NCI-H146 (cell line): ENCODE measurements around the gene ACAA1.
A peak's percentile ranks its signal among the peaks of the same experiment; 100 is the strongest.
"Not testable (repeated sequence)": the region's sequence is repeated elsewhere in the genome, so short reads cannot be mapped to it uniquely, and the experiment has no call there.

Experiments used
- DNase-seq: peaks from one replicate; lab custom pipeline; 2025; lab: John Stamatoyannopoulos, UW

ACAA1 gene, protein sequence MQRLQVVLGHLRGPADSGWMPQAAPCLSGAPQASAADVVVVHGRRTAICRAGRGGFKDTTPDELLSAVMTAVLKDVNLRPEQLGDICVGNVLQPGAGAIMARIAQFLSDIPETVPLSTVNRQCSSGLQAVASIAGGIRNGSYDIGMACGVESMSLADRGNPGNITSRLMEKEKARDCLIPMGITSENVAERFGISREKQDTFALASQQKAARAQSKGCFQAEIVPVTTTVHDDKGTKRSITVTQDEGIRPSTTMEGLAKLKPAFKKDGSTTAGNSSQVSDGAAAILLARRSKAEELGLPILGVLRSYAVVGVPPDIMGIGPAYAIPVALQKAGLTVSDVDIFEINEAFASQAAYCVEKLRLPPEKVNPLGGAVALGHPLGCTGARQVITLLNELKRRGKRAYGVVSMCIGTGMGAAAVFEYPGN

DNA sequence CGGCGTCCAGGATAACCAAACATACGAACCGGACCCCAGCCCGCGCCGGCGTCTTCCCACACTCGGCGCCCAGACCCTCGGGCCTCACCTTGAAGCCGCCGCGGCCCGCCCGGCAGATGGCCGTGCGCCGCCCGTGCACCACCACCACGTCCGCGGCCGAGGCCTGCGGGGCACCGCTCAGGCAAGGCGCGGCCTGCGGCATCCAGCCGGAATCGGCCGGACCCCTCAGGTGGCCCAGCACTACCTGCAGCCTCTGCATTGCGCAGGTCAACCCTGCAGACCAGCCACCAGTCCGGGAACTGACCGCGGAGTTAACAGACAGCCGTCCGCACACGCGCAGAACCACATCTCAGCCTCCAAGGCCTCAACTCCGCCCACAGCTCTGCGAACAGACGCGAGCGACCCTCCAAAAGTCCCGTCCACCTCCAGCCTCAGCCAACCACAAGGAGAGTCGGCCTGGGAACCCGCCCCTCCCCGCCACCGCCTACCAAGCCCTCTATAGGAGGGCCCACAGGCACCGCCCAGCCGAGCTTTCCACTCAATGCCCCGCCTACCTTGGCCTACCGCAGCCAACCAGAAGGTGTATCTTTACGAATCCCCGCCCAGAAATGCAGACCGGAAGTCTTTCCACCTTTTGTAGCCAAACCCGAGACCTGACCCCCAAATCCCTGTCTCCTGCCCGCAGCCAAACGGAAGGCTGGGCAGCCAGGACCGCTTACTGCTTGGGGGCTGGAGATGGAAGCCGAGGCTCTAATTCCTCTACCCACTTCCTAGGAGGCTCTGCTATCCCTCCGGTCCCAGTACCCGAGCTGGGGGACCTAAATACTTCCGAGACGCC, at the start of gene ACAA1:
TSS of gene ACAA1 (minus strand) at position 351 of the 838 bp plus-strand sequence. CDS start at position 259, 92 bp downstream.
- DNase-seq = peak; percentile 98

DNA sequence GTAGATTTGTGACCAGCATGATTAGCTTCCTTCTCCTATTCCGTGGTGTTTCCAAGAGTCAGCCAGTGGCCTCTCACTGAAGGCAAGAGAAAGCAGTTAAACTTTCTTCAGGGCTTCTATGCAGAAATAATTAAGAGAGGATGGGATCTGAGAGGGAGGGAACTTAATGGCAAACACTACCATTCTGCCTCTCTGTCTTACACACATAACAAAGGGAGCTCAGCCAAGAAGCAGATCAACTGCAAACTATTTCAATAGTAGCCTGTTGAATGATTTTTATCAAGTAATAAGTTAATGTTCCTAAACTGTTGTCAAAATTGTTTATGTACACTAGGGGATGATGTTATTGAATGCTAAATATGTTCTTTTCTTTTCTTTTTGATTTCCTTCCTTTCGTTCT, 40.3 kb upstream of the ACAA1 start:
- DNase-seq = no peak

DNA sequence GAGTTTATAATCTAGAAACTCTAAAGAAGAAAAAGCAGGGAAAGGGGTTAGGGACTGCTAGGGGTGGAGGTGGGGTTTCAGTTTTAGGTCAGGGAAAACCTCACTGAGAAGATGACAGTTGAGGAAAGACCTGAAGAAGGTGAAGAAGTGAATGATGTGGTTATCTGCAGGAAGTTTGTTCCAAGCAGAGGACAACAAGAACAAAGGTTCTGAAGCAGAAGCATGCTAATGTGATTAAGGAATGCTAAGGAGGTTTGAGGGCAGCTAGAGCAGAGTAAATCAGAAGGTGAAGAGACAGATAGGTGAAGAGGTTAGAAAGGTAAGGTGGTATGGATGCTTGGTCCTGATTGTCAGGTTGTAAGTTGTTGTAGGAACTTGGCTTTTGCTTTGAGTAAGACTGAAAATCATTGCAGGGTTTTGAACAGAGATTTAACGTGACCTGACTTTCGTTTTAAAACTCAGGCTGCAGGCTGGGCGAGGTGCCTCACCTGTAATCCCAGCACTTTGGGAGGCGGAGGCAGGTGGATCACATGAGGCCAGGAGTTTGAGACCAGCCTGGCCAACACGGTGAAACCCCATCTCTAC, 37.0 kb upstream of the ACAA1 start:
- DNase-seq = no peak

DNA sequence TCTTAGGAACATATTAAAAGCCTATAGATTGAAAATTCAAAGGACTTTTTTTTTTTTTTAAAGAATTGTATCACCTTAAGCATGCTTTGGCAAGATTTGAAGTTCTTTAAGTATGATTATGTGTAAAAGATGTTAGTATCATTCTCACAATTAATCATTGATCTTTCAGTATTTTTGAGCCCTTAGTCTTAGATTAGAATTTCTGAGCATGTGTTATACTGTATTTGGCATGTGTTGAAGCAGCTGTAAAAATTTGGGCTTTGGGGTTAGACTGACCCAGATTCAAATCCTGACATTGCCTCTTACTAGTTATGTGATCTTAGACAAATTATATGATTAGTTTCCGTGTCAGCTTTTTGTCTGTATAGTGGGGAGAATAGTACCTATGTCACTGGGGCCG, 34.7 kb upstream of the ACAA1 start:
- no peak for DNase-seq

DNA sequence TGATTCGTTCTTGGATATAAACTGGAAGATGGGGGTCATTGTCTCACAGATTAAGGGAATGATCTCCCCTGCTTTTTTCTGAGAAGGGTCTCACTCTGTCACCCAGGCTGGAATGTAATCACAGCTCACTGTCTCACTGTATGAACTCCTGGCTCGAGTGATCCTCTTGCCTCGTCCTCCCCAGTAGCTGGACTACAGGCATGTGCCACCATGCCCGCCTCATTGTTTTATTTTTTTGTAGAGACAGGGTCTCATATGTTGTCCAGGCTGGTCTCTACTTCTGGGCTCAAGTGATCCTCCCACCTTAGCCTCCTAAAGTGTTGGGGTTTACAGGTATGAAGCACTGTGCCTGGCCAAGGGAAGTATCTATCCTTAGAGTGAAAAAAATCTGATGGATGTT, 33.8 kb upstream of the ACAA1 start:
- no peak for DNase-seq

DNA sequence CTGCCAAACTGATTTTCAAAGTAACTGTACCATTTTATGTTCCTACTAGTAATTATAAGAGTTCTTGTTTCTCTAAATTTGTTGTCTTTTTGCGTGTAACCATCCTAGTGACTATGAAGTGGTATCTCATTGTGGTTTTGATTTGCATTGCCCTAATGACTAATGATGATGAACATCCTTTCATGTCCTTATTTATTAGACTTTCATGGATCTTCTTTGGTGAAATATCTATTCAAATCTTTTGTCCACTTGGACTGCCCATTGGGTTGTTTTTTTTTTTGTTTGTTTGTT, 32.0 kb upstream of the ACAA1 start:
- DNase-seq = no peak

DNA sequence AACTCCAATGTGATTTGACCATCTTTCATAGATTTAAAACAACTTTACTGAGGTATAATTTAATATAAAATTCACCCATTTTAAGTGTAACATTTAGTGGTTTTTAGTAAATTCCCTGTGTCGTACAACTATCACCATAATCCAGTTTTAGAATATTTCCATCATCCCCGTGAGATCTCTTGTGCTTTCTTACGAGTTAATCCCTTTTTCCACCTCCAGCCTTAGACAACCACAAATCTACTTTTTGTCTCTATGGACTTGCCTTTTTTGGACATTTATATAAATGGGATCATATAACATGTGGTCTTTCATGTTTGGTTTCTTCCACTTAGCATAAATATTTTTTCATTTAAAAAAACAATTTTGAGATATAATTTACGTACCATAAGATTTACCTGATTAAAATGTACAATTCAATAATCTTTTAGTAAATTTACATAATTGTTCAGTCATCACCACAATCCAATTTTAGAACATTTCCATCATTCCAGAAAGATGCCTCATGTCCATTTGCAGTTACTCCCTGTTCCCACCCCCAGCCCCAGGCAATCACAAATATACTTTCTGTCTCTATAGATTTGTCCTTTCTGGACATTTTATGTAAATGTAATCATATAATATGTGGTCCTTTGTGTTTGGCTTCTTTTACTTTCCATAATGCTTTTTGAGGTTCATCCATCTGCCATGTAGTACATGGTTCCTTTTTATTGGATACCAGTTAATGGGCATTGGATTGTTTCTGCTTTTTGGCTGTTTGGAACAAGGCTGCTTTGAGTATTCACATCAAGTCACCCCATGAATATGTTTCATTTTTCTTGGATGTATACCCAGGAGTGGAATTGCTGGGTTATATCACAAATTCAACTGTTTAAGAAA, 31.5 kb upstream of the ACAA1 start:
- DNase-seq = no peak

DNA sequence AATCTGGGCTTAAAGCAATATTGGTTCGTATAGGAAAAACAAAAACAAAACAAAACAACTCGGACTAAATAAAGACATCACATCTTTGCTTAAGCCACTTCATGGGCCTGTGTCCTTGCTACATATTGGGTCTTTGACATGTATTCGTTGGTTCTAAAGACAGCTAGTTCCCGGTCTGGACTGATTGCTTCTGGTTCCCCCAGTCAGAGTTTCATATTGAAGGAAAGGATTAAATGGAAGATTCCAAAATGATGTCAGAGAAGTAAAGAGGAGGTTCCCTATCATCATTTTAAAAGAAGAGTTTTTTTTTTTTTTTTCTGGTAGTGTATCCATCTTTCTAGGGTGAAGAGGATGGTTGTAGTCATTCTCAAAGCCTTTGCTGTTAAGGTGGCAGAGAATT, 30.7 kb upstream of the ACAA1 start:
- DNase-seq = no peak

DNA sequence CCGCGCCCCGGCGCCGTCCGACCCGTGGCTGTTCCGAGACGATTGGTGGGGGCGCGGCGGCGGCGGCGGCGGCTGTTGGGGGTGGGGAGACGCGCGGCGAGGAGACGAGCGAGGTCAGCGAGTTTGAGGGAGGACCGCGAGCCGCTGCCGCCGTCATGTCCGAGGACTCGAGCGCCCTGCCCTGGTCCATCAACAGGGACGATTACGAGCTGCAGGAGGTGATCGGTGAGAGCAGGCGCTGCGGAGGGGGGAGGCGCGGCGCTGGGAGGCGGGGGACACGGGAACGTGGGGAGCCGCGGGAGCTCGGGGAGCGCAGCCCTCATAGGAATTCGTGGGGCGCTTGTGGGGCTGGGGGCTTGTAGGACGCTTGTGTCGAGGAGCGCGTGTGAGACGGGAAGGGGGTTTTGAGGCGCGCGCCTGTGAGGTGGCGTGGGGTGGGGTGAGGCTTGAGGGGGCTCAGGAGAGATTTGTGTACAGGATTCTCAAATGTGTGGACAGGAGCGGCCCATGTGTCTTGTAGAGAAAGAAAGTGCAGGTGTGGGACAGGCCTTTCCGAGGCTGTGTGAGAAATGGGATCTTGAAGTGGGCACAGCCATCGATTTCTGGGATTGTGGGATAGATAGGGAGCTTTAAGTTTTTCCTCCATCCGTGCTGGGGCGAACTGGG, 28.9 kb upstream of the ACAA1 start:
- peak; percentile 65 for DNase-seq

DNA sequence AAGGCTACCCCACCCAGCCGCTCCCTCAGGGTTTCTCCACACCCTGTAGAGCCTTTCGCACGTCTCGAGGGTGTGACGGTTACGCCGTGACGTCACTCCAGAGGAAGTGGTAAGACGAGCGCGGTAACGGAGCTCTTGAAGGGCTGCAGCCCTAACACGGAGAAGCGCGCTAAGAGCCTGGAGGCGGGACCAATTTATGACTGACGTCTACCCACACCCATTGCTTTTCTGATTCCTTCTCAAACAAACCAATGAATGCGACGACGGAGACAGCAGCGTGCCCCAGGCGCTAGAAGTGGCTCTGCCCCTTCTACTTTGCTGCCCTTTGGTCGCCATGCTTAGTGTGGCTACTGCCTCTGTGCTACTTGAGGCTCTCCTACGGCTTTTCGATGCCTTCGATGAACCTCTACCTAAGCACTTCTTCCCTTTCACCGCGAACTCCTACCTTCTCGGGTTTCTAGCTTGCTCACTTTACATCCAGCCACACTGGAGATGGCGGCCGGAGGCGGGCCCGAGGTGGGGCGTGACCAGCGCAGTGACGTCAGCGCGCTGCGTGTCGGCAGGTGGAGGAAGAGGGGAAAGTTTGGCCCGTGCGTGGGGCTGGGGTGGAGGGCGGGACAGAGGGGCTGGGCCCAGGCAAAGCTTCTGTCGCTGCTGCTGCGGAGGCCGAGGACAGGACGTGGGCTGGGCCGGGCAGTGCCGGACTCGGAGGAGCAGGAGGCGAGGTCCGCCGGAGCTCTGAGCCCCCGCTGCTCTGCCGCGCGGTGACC, 28.2 kb upstream of the ACAA1 start, which contains the start of gene OXSR1:
TSS of gene OXSR1 (plus strand) at position 586 of the 770 bp plus-strand sequence. CDS start 340 bp downstream, outside the sequence.
- peak; percentile 99 for DNase-seq

DNA sequence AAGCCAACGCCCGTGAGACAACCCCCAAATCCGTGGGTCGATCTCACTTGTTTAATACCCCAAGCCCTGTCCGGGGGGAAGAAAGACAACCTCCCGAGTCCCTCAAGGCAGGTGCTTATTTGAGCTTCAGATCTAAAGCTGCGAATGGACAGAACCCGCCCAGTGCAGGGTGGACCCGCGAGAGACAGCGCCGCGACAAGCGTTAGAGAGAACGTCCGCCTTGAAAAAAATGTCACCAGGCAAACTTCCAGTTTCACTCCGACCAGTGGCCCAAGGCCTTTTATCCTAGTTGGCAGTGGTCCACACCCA, 27.7 kb upstream of the ACAA1 start:
- no peak for DNase-seq

DNA sequence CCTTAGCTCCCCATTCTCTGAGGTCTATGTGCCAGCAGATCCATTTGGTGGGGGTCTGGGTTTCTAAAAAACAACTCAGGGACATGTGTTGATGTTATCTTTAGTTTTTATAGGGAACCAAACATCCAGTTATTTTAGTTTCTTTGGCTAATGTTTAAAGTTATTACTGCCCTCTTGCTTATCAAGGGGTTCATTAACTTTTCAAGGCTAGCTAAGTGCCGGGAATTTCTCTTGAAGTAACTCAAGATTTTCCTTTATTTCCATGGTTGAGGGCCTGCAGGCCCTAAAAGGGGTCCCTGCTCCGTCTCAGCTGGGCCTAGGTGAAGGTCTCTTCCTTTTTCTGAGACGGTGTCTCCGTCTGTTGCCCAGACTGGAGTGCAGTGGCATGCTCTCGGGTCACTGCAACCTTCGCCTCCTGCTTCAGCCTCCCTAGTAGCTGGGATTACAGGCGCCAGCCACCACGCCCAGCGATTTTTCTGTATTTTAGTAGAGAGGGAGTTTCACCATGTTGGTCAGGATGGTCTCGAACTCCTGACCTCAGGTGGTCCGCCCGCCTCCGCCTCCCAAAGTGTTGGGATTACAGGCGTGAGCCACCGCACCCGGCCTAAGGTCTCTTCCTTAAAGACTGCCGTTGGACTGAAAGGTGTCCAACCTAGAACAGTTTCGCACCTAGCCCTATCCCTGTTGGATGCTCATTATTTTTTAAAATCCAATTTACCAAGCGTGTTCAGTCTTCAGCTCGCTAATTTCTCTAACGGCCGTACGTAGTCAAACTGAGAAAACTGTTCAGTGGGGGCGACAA, 27.1 kb upstream of the ACAA1 start:
- no peak for DNase-seq

DNA sequence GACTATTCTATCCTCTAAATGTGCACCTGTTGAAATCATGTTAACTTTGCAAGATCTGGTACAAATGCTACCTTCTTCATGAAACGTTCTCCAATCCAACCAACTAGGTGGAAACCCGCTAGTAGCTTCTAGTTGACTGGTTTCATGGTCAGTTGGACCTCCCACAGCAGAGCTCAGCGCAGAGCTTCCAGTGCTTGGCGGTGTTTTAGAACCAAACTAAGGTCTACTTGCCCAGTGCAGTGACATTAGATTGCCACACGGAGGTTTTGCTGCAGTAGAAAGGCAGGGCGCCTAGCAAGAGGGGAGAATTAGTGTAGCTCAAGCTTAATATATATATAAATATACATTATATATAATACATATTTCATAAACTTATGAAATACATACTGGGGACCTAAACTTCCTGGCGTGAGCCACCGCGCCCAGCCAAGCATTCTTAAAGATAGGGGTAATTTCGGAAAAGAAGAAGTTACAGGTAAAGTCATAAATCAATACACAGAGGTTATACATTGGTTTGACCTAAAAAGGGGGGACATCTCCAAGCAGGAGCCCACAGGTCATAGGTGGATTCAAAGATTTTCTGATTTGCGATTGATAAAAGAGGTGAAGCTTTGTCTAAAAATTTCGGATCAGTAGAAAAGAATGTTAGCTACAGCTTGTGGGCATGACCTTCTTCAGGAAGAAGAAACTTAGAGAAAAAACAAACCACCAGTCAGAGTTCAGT, 26.4 kb upstream of the ACAA1 start:
- no peak for DNase-seq

DNA sequence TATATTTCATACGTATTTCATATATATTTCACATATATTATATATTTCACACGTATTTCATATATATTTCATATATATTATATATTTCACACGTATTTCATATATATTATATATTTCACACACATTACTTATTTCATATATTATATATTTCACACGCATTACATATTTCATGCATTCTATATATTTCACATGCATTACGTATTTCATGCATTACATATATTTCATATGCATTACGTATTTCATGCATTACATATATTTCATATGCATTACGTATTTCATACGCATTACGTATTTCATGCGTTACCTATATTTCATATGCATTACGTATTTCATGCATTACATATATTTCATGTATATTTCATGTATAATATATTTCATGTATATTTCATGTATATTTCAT, 23.8 kb upstream of the ACAA1 start:
- not testable (repeated sequence) for DNase-seq

DNA sequence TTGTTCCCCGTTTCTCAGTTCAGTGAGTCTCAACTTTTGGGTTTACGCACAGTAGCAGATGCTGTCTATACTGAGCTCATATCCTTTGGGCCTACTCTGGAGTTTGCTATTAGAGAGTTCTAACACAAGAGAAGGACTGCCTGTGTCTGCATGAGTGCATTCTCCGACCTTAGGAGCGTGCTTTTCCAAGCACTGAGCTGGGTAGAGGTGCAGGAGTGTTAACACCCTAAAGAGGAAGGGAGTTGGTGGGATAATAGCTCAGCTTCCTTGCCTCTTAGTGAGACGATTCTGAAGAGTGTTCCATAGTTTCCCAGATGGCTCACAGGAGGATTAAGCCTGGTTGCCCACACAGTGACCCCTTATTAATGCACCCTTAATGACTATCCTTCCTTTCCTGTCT, 21.5 kb upstream of the ACAA1 start:
- no peak for DNase-seq

DNA sequence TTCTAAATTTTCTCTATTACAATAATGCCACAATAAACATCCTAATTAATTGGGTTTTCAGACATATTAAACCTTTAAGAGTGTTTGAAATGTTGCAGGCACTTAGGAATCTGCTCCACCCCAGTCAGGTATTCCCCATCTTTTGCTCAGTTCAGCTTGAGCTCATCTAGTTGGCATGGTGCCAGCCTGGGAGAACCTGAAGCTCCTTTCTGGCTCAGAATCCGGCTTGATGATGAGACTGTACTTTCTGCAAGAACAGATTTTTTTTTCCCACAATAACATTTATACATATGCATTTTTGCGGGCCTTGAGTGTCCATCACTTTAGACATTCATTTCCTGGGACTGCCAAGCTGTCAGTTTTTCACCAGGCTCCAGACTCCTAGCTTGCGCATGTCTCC, 20.7 kb upstream of the ACAA1 start:
- peak; percentile 51 for DNase-seq

DNA sequence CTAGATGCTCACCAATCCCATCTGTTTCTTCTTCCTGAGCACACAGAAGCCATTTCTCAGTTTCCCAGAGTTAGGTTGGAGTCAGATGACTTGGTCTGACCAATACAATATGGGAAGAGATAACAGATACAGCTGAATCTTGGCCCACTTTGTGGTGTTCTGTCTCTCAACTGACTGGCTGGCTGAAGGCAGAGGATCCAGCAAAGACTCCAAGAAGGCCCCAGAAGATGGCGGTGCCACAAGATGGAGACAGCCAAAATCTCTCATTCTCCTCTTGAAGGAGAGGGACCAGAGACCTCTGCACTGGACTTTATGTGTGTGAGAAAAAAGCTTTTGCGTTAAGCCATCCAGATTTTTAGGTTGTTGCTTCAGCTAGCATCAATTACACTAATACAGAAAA, 20.2 kb upstream of the ACAA1 start:
- no peak for DNase-seq

DNA sequence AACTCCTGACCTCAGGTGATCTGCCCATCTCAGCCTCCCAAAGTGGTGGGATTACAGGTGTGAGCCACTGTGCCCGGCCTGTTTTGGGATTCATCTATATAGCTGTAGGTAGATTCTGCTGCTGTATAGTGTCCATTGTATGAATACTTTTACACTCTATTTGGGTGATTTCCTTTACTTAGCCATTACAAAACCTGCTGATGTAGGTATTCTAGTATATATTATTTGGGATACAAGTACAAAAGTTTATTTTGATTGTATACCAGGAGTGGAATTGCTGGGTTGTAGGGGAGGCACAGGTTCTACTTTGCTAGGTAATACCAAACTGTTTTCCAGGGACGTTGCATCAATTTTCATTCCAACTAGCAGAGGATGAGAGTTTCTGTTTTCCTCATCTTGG, 18.9 kb upstream of the ACAA1 start:
- no peak for DNase-seq

DNA sequence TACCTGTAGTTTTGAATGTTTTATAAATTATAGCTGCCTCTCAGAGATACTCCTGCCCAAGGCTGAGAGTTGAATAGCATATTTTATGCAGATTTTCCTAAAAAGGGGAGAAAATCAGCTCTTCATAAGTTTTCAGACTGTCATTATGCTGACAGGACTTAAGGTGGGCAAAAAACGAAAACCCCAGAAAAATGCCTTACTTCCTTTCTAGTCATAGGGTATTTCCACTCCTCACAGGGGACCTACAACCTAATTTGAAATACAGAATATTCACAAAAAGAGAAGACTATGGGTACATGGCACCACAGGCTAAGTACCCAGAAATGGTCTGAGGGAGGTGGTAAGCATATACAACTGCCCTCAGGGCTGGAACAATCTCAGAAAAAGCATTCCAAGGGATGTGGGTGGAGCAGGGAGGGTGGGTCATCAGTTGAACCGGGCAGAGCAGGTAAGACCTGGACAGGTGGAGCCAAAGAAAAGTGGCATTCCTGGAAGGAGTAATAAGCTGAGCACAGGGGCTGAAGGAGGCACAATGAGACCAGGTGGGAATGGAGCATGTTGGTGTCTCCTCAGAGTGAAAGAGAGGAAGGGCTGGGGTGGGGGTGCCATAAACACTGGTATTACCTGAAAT, 17.8 kb upstream of the ACAA1 start:
- DNase-seq = no peak
